Mesodermal cell (in vitro differentiated cells): ENCODE results near the gene S1PR1.
A peak's percentile ranks its signal among the peaks of the same experiment; 100 is the strongest.
"Not testable (repeated sequence)": the region's sequence is repeated elsewhere in the genome, so short reads cannot be mapped to it uniquely, and the experiment has no call there.

Source experiments
- H3K27ac ChIP-seq: 2 replicates; pipeline ENCODE4 v1.7.0; 2013; ENCODE audit warnings: mild to moderate bottlenecking, low read depth, low read length, moderate library complexity; ENCODE audit not compliant: severe bottlenecking
- H3K36me3 ChIP-seq: 2 replicates; pipeline ENCODE4 v1.7.1; 2013; ENCODE audit warnings: mild to moderate bottlenecking, low read length, moderate library complexity; ENCODE audit not compliant: control insufficient read depth, insufficient read depth
- H3K4me1 ChIP-seq: one replicate; pipeline ENCODE4 v1.7.1; 2013; ENCODE audit warnings: mild to moderate bottlenecking, low read length; ENCODE audit not compliant: insufficient read depth, control insufficient read depth, poor library complexity, severe bottlenecking
- H3K4me3 ChIP-seq: 2 replicates; pipeline ENCODE4 v1.7.0; 2013; ENCODE audit warnings: low read length, control low read depth, mild to moderate bottlenecking; ENCODE audit not compliant: insufficient read depth, poor library complexity, severe bottlenecking; ENCODE audit errors: extremely low read depth
- H3K9me3 ChIP-seq: 2 replicates; pipeline ENCODE4 v1.7.1; 2013; ENCODE audit warnings: mild to moderate bottlenecking, low read length, moderate library complexity; ENCODE audit not compliant: control insufficient read depth
- WGBS, 2 experiments: methylation state at CpG; one replicate each; pipeline ENCODE4 v1.1.5; 2013; ENCODE audit warnings: missing lambda C conversion rate in 2 of 2; ENCODE audit not compliant: insufficient coverage in 2 of 2; 5-methylcytosine and 5-hydroxymethylcytosine counted together

Gene S1PR1

DNA sequence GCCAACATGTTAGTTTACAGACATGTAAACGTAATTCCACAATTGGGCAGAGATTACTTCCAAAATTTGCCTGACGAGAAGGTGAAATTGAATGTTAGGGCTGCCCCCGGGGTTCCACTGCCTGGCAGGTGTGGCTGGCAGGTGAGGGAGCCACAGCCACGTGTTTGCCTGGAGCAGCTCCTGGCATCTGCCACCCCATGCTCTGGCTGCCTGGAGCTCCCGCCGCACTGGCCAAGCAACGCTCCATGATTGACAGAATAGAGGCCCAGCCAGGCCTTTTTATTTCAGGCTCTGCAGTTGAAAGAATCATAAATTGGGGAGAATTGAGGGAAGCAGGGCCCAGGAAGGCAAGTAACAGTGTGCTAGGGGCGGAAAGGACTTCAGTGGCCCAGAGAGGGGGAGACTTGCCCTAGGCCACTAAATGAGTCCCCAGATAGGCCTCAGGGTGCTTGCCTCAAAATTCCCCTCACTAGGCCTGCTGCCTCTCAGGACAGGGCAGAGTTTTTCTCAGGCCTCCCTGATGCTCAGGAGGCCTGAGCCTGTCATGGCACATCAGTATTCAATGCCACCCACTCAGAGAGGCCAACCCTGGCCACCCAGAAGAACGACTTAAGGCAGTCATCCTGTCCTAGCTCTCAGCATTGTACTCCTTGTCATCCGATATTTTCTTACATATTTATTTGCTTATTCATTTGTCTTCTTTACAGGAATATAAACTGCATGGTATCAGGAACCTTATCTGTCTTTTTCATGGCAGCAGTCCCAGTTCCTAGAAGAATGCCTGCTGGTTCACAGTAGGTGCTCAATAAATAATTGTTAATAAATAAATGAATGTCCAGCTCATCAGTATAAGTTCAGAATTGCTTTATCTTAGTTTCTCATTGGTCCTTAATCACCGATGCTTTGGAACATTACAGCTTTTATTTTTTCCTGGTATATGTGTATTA is 16.6 kb upstream of the S1PR1 start:
- Histone ChIP-seq H3K27ac (no peak overlapping the region), H3K4me3 (no peak overlapping the region), H3K36me3 (no peaks in the 10 kb centered on the region), H3K4me1 (no peaks in the 10 kb centered on the region), H3K9me3 (no peaks in the 10 kb centered on the region)
- WGBS, 2 experiments, result 89 to 90% methylated on average over 8 to 9 of the region's 11 CpGs

DNA sequence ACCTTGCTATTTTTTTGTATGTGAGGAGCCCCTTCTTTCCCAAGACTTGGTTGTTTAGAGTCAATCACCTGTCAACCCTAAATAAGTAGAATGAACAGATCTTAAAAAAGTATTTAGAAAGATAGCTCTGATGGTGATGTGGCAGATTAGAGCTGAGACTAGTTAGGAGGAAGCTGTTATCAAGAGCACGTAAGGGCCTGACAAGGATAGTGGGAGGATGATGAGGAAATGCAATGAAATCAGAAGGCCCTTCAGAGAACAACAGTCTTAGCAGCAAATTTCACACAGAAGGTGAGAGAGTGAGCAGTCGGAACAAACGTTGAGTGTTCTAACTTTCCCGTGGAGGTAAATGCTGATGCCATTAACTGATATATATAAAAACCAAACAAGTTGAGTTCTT is 15.9 kb upstream of the S1PR1 start:
- H3K36me3 ChIP-seq, result no peaks in the 10 kb centered on the region
- H3K9me3 ChIP-seq, result no peaks in the 10 kb centered on the region
- no peak overlapping the region for H3K4me3 ChIP-seq
- H3K27ac ChIP-seq, result no peak overlapping the region
- WGBS, 2 experiments, result 80 to 91% methylated on average over 1 of the region's 4 CpGs
- no peaks in the 10 kb centered on the region for H3K4me1 ChIP-seq

DNA sequence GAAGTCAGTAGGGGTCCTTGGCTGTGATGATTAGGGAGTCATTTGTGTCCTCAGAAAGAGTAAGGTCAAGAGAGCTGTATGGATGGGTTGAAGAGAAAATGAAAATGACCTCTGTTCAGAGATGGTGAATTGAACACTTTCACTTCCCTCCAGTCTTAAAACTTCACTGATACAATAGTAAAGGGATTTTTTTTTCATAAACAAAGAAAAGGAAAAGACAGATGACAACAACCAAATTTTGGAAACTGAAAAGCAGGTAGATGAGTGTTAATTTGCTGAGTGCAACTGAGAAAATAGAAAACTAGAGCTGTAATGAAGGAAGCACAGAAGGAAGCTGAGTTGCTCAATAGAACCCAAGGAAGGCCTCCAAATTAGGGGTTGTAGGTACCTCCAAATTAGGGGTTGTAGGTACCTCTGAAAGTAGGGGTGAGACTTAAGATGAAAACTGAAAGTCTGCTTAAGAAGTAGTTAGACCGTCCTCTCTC is 14.8 kb upstream of the S1PR1 start:
- Histone ChIP-seq H3K4me3 (no peak overlapping the region), H3K9me3 (no peaks in the 10 kb centered on the region), H3K36me3 (no peaks in the 10 kb centered on the region), H3K27ac (no peak overlapping the region), H3K4me1 (no peaks in the 10 kb centered on the region)
- no CpG with 5 or more reads among the region's 1 CpG for WGBS, 2 experiments

DNA sequence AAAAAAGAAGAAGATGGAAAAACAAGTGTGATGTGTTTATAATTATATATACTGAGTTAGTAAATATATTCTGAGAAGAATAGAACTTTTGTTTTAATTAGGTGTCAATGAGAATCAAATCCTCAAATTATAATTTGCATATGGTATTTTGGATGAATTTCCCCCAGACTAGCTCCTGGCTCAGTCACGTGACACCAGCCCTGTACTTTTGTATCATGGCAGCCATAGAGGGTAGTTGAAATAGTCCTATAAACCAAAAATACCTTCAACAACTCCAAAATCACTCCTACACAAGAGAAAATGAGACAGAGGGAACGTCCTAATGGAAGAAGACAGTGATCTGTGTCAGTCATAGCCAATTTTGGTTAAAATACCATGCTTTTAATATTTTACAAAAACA is 9.0 kb upstream of the S1PR1 start:
- H3K9me3 ChIP-seq, result no peaks in the 10 kb centered on the region
- no peaks in the 10 kb centered on the region for H3K36me3 ChIP-seq
- no CpG with 5 or more reads among the region's 2 CpGs for WGBS, 2 experiments
- no peak overlapping the region for H3K4me3 ChIP-seq
- H3K27ac ChIP-seq, result no peak overlapping the region
- no peaks in the 10 kb centered on the region for H3K4me1 ChIP-seq

- no peaks in the 10 kb centered on the region for H3K36me3 ChIP-seq
- H3K4me1 ChIP-seq, result no peaks in the 10 kb centered on the region
- WGBS, 2 experiments, result 67 to 100% methylated on average over 1 of the region's 6 CpGs
- H3K9me3 ChIP-seq, result no peaks in the 10 kb centered on the region
- no peak overlapping the region for H3K4me3 ChIP-seq
- H3K27ac ChIP-seq, result no peak overlapping the region
Measured at GRCh38 chr1:101228424-101229134, 8.2 kb upstream of the S1PR1 start.

DNA sequence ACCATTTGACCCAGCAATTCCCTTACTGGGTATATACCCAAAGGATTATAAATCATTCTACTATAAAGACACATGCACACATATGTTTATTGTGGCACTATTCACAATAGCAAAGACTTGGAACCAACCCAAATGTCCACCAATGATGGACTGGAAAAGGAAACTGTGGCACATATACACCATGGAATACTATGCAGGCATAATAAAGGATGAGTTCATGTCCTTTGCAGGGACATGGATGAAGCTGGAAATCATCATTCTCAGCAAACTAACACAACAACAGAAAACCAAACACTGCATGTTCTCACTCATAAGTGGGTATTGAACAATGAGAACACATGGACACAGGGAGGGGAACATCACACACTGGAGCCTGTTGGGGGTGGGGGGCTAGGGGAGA is 4.6 kb upstream of the S1PR1 start:
- H3K27ac ChIP-seq, H3K4me3 ChIP-seq, H3K36me3 ChIP-seq, H3K9me3 ChIP-seq, H3K4me1 ChIP-seq: not testable (repeated sequence)

- no peak overlapping the region for H3K4me3 ChIP-seq
- no peaks in the 10 kb centered on the region for H3K9me3 ChIP-seq
- 90 to 94% methylated on average over 4 of the region's 7 CpGs for WGBS, 2 experiments
- peaks cover 5% of the 10 kb centered on the region for H3K4me1 ChIP-seq
- H3K27ac ChIP-seq, result no peak overlapping the region
- no peaks in the 10 kb centered on the region for H3K36me3 ChIP-seq
Measured at GRCh38 chr1:101233495-101233894, 3.3 kb upstream of the S1PR1 start.

- WGBS, 2 experiments, result no CpG with 5 or more reads among the region's 6 CpGs
- peaks cover 11% of the 10 kb centered on the region for H3K36me3 ChIP-seq
- H3K27ac ChIP-seq, result no peak overlapping the region
- no peaks in the 10 kb centered on the region for H3K9me3 ChIP-seq
- H3K4me3 ChIP-seq, result peak overlapping the region; percentile 63
- H3K4me1 ChIP-seq, result peaks cover 7% of the 10 kb centered on the region
Measured at GRCh38 chr1:101235216-101235695, 1.6 kb upstream of the S1PR1 start.

DNA sequence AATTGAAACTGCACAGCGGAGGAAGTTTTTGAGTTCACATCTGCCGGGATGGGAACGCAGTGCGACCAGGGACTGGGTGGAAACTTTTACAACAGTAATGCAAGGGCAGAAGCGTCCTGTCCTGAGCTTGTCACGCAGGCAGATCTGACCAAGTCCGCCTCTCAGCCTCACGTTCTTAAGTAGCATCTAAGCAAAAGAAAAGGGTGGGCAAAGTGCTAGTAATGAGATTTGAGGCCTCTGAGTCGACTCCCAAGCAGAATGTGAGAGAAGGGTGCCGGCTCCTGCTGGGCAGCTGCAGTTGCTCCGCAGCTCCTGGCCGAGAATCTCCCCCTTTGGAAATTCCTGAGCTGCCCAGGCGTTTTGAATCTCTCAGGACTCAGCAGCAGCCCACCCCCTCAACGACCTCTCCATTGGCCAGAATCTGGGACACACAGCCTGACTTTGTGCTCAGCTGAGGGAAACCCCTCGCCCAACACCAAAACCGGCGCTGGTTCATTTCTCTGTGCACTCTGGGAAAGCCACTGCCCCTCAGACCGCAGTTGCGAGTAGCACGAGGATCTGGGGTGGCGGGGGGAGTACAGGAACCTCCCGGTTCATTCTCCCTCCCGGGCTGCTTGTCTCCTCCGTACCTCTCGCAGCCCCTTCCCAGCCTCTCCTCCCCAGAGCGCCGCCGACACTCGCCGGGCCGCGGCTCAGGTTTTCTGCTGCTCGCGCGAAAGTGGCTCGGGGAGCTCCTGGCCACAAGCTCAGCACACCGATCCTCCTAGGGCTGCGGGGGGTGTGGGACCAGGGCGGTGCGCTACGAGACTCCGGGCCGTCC is 913 bp upstream of the S1PR1 start:
- Histone ChIP-seq H3K4me1 (peaks cover 7% of the 10 kb centered on the region), H3K36me3 (peaks cover 11% of the 10 kb centered on the region), H3K9me3 (no peaks in the 10 kb centered on the region), H3K4me3 (peak overlapping the region; percentile 63), H3K27ac (peak overlapping the region; percentile 74)
- WGBS, 2 experiments, result 0 to 1% methylated on average over 24 to 32 of the region's 43 CpGs

- Histone ChIP-seq H3K4me3 (peak overlapping the region; percentile 63), H3K4me1 (peaks cover 10% of the 10 kb centered on the region), H3K36me3 (peaks cover 11% of the 10 kb centered on the region), H3K9me3 (no peaks in the 10 kb centered on the region), H3K27ac (no peak overlapping the region)
- WGBS, 2 experiments, result 1 to 4% methylated on average over 10 to 12 of the region's 12 CpGs
Measured at GRCh38 chr1:101237229-101237837, 514 bp downstream of the S1PR1 start.
